HG03521 (cell line): ENCODE measurements around the gene TEK.
A peak's percentile ranks its signal among the peaks of the same experiment; 100 is the strongest.
"Not testable (repeated sequence)": the region's sequence is repeated elsewhere in the genome, so short reads cannot be mapped to it uniquely, and the experiment has no call there.

ENCODE experiments used
- ATAC-seq: cut with Tn5 transposase; IDR thresholded peaks from one replicate; pipeline ENCODE4 v1.9.1; 2021; ENCODE audit warnings: mild to moderate bottlenecking, moderate library complexity; ENCODE audit not compliant: unreplicated experiment

The TEK gene

GRCh38 chr9:27210588-27210987, 101.6 kb downstream of the TEK start:
- ATAC-seq = no peak

- ATAC-seq = no peak
Measured at GRCh38 chr9:27212191-27212590, 103.2 kb downstream of the TEK start.

- ATAC-seq = no peak
Measured at GRCh38 chr9:27212621-27213020, 103.6 kb downstream of the TEK start.

DNA sequence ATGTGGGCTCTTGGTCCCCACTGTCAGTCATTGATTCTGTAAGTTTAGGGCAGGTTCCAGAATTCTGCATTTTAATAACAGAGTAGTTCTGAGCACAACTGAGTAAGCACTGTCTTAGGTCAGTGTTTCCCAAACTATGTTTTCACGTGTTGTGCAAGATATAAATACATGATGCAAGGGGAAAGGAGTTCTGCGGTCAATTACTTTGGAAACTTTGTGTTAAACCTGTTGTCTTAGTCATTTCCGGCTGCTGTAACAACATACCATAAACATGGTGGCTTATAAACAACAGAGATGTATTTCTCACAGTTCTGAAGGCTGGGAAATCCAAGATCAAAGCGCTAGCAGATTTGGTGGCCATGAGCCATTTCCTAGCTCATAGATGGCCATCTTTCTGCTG, 118.2 kb downstream of the TEK start:
- ATAC-seq = no peak

DNA sequence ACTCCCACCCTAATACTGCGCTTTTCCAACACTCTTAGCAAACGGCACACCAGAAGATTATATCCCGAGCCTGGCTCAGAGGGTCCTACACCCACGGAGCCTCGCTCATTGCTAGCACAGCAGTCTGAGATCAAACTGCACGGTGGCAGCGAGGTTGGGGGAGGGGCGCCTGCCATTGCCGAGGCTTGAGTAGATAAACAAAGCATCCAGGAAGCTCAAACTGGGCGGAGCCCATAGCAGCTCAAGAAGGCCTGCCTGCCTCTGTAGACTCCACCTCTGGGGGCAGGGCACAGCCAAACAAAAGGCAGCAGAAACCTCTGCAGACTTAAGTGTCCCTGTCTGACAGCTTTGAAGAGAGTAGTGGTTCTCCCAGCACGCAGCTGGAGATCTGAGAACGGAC, 130.6 kb downstream of the TEK start:
- ATAC-seq = not testable (repeated sequence)

GRCh38 chr9:27247756-27248155, 138.7 kb downstream of the TEK start:
- peak; percentile 64 for ATAC-seq

DNA sequence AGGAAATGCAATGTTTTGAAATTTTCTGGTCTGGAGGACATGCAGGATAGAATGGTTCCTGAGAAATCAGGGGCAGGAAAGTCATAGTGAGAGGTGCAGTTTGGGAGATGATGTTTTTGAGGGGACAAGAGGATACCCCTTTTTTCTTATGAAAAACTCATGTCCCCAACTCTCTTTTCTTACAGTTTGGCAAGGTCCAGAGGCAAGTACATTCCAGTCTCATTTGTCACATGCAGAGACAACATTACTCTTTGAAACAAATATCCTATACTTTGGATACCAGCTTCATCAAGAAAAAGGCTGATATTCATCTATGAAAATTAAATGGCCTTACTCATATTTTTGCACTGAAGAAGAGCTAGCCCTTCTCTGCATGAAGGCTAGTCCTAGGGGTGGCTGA, 139.7 kb downstream of the TEK start:
- no peak for ATAC-seq

DNA sequence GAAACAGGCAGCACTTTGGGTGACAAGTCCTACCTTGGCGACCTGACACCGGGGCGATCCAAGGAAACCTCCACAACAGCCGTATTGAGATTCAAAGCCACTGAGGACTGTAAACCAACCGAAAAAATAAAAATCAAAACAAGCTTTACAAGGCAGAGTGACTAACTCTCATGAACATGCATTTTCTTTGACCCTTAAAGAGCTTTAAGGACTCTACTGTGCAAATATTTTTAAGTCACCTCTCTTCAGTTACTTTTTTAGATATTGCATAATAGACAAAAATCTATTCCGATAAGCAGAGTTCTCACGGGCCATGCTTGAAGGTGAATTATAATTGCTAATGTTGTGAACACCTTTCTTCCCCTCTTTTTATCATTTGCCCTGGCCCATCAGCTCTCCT, 149.6 kb downstream of the TEK start:
- no peak for ATAC-seq

GRCh38 chr9:27260789-27261516, 151.9 kb downstream of the TEK start:
- ATAC-seq = no peak

GRCh38 chr9:27261517-27262211, 152.6 kb downstream of the TEK start:
- ATAC-seq = no peak

DNA sequence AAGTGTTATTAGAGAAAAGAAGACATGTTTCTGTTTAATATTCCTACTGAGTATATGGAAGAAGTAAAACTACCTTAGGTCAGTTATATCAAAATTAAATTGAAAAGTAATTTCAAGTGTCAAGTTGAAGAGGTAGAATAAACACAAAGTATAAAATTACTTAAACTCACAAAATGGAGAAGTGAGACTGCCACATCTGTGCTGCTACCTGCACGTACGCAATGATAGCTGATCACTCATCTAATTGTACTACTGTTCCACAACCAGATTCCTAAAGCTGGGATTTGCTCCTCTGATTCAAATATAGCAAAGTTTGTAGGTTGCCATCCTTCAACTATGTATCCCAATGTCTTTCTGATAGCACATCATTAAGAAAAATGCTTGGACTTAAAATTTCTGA, 163.1 kb downstream of the TEK start:
- ATAC-seq = no peak

DNA sequence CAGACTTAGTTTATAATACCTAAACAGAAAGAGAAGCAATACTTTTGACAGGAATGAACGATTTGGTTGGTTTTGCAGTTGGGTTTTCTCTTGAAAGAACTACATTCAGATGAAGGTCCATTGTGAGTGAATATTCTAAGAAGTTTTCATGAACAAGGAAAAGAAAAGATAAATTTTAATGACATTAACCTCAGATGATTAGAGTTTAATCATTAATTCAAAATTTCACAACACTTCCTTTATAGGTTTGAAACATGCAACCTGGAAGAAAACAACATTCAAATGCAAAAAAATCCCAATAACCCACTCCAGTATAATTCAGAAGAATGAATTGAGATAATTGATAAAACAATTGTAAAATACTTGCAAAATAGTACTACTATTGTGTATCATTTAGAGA, 164.2 kb downstream of the TEK start:
- no peak for ATAC-seq

- no peak for ATAC-seq
Measured at GRCh38 chr9:27276193-27277030, 167.4 kb downstream of the TEK start.

DNA sequence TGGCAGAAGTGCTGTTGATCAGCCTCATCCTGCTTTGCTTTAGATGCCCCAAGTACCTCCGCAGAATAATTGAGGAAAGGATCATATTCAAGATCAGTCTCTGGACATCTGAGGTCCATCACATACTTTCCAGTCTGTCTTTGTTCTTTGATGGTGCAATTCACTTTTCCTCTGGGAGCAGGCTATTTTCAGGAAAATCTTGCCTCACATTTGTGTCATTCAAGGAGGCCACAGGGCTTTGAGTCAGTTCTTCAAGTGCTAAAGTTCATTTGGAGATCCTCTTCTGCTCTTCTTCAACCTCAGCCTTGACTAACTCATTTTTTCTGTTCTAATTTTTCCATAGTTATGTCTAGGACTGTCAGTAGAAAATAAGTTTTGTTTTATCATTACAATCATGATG, 169.3 kb downstream of the TEK start:
- no peak for ATAC-seq

GRCh38 chr9:27279611-27280010, 170.6 kb downstream of the TEK start:
- no peak for ATAC-seq
